ENCODE measurements around the gene SMC5.

SMC5 gene

DNA sequence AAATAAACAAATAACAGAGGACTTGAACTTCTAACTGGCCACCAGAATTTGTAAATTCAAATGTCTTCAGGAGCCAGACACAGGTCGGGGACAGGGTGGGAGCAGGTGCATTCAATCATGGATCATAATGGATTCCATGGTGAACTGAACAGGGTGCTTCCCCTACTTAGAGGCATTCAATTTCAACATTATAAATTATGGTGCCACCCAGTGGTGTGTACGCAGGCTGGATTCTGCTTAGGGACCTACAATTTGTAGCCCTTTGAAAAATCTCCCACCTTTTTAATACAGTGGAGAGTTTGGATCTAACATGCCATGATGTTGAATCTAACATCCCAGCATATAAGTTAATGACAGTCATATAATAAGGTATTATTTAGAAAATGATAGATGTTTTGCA, 133.4 kb downstream of the SMC5 start:
- Histone ChIP-seq H3K4me1 (ENCODE audit: low read length) (0 out of 2 replicates have a peak, but pooled peaks cover under 1% of the 10 kb centered on the region), H3K79me2 (ENCODE audit: low read length) (no peaks in the 10 kb centered on the region), H3K36me3 (replicated peaks; ENCODE audit: low read depth, low read length) (no peaks in the 10 kb centered on the region), H2AFZ (ENCODE audit: low read depth, low read length) (no peak overlapping the region), H3K4me3 (ENCODE audit: low read length) (no peak overlapping the region), H4K20me1 (ENCODE audit: insufficient read depth, low read length) (no peaks in the 10 kb centered on the region), H3K9me3 (ENCODE audit: insufficient read depth, low read length) (no peaks in the 10 kb centered on the region), H3K9ac (ENCODE audit: low read length) (no peak overlapping the region), H3K4me2 (ENCODE audit: low read length) (peak overlapping the region; percentile 12; the same call in 1 of the 2 replicates), H3K27ac (ENCODE audit: low read length) (no peak overlapping the region), H3K27me3 (ENCODE audit: low read depth, low read length) (peaks cover 11% of the 10 kb centered on the region; the same call in 1 of the 2 replicates)
- TF ChIP-seq EZH2phosphoT487 (IDR thresholded peaks at IDR 0.05; ENCODE audit: low read depth) = no peak
- TF ChIP-seq, protein P1, sequence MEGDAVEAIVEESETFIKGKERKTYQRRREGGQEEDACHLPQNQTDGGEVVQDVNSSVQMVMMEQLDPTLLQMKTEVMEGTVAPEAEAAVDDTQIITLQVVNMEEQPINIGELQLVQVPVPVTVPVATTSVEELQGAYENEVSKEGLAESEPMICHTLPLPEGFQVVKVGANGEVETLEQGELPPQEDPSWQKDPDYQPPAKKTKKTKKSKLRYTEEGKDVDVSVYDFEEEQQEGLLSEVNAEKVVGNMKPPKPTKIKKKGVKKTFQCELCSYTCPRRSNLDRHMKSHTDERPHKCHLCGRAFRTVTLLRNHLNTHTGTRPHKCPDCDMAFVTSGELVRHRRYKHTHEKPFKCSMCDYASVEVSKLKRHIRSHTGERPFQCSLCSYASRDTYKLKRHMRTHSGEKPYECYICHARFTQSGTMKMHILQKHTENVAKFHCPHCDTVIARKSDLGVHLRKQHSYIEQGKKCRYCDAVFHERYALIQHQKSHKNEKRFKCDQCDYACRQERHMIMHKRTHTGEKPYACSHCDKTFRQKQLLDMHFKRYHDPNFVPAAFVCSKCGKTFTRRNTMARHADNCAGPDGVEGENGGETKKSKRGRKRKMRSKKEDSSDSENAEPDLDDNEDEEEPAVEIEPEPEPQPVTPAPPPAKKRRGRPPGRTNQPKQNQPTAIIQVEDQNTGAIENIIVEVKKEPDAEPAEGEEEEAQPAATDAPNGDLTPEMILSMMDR (IDR thresholded peaks at IDR 0.05; ENCODE audit: low read depth, low read length) = peak; percentile 60

DNA sequence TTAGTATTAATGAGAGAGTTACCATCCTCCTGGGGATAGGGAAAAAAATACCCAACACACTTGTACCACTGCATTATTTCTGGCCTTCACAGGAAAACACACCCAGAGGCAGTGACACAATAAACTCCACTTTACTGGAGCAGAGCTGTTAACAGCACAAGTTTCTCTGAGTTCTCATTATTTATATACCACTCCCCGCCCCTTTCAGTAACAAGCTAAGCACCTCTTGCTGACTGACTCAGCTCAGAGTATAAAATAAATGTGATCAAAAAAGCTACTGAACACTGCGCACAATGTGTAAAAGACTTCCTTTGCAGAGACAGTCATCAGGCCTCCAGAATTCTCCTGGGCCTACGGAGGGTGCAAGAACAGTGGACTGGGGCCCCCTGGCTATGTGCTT, 134.1 kb downstream of the SMC5 start:
- H2AFZ ChIP-seq (ENCODE audit: low read depth, low read length) = no peak overlapping the region
- no peak overlapping the region for H3K4me2 ChIP-seq (ENCODE audit: low read length)
- H3K9ac ChIP-seq (ENCODE audit: low read length) = no peak overlapping the region
- H3K79me2 ChIP-seq (ENCODE audit: low read length) = no peaks in the 10 kb centered on the region
- H3K27me3 ChIP-seq (ENCODE audit: low read depth, low read length) = peaks cover 11% of the 10 kb centered on the region; the same call in 1 of the 2 replicates
- H3K27ac ChIP-seq (ENCODE audit: low read length) = no peak overlapping the region
- peaks cover 7% of the 10 kb centered on the region for H3K4me1 ChIP-seq (ENCODE audit: low read length)
- no peaks in the 10 kb centered on the region for H3K9me3 ChIP-seq (ENCODE audit: insufficient read depth, low read length)
- no peak overlapping the region for H3K4me3 ChIP-seq (ENCODE audit: low read length)
- TF ChIP-seq EZH2phosphoT487 (IDR thresholded peaks at IDR 0.05; ENCODE audit: low read depth) = no peak
- TF ChIP-seq, protein P1 (IDR thresholded peaks at IDR 0.05; ENCODE audit: low read depth, low read length) = no peak
- H4K20me1 ChIP-seq (ENCODE audit: insufficient read depth, low read length) = no peaks in the 10 kb centered on the region
- no peaks in the 10 kb centered on the region for H3K36me3 ChIP-seq (replicated peaks; ENCODE audit: low read depth, low read length)

GRCh38 chr9:70395652-70396051, 136.9 kb downstream of the SMC5 start:
- Histone ChIP-seq H3K9ac (ENCODE audit: low read length) (no peak overlapping the region), H3K27ac (ENCODE audit: low read length) (no peak overlapping the region), H3K4me1 (ENCODE audit: low read length) (peaks cover 16% of the 10 kb centered on the region), H4K20me1 (ENCODE audit: insufficient read depth, low read length) (no peaks in the 10 kb centered on the region), H3K36me3 (replicated peaks; ENCODE audit: low read depth, low read length) (no peaks in the 10 kb centered on the region), H3K27me3 (ENCODE audit: low read depth, low read length) (peaks cover 7% of the 10 kb centered on the region; the same call in 1 of the 2 replicates), H3K79me2 (ENCODE audit: low read length) (no peaks in the 10 kb centered on the region), H3K4me3 (ENCODE audit: low read length) (no peak overlapping the region), H2AFZ (ENCODE audit: low read depth, low read length) (no peak overlapping the region), H3K9me3 (ENCODE audit: insufficient read depth, low read length) (no peaks in the 10 kb centered on the region), H3K4me2 (ENCODE audit: low read length) (no peak overlapping the region)
- TF ChIP-seq, protein P1 (IDR thresholded peaks at IDR 0.05; ENCODE audit: low read depth, low read length) = no peak
- TF ChIP-seq EZH2phosphoT487 (IDR thresholded peaks at IDR 0.05; ENCODE audit: low read depth) = no peak

DNA sequence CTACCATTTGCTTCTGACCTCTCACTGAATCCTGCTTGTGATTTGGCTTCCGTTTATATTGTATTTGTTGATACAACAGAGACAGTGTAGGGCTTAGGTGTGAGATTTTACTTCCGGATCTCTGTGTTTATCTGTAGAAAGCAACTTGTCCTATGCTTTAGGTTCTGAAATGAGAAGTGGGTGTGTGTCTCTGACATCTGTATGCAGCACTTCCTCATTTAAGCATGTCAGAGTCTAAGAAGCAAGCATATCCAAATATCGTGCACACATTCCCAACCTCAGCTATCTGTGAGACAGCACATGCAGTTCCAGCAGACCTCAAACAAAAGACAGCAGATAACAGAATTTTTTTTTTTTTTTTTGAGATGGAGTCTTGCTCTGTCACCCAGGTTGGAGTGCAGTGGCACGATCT, 139.4 kb downstream of the SMC5 start:
- Histone ChIP-seq H2AFZ (ENCODE audit: low read depth, low read length) (peak overlapping the region; percentile 95), H3K79me2 (ENCODE audit: low read length) (no peaks in the 10 kb centered on the region), H3K9me3 (ENCODE audit: insufficient read depth, low read length) (no peaks in the 10 kb centered on the region), H3K4me2 (ENCODE audit: low read length) (peak overlapping the region; percentile 61), H3K4me1 (ENCODE audit: low read length) (peaks cover 16% of the 10 kb centered on the region), H3K36me3 (replicated peaks; ENCODE audit: low read depth, low read length) (no peaks in the 10 kb centered on the region), H3K27me3 (ENCODE audit: low read depth, low read length) (no peaks in the 10 kb centered on the region), H3K9ac (ENCODE audit: low read length) (peak overlapping the region; percentile 19; the same call in 1 of the 2 replicates), H4K20me1 (ENCODE audit: insufficient read depth, low read length) (no peaks in the 10 kb centered on the region), H3K4me3 (ENCODE audit: low read length) (peak overlapping the region; percentile 49), H3K27ac (ENCODE audit: low read length) (0 out of 2 replicates have a peak overlapping the region, but pooled peaks have one; percentile 7)
- TF ChIP-seq EZH2phosphoT487 (IDR thresholded peaks at IDR 0.05; ENCODE audit: low read depth) = no peak
- TF ChIP-seq, protein P1 (IDR thresholded peaks at IDR 0.05; ENCODE audit: low read depth, low read length) = no peak
